ENCODE data around the gene MXRA5.

The MXRA5 gene

DNA sequence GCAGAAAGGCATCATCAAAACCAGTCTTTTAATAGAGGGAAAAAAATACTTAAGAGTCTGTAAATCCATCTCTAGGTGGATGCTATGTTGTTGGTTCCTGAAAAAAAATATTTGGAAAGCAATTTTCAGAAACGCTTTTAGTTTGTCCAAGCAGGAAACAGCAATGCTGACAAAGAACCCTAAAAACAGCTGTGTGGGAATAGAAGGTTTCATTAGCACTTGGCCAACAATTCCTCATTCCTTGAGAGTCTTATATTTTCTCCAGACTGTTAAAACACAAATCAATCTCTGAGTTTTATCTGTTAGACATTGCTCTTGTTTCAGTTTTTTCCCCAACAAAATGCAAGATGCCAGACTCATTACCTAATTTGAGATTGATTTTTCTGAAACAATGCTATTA lies 6.4 kb downstream of the MXRA5 start:
- no peaks in the 10 kb centered on the region for H3K4me1 ChIP-seq (ENCODE audit: control insufficient read depth in 2 of 2, insufficient read depth in 2 of 2, low read length in 2 of 2)
- no peak overlapping the region for H3K27ac ChIP-seq (ENCODE audit: low read depth in 2 of 2, low read length in 2 of 2)
- H3K9ac ChIP-seq (ENCODE audit: low read depth in 1 of 2, low read length in 2 of 2): no peak overlapping the region
- H3K9me3 ChIP-seq (ENCODE audit: control insufficient read depth in 2 of 2, low read length in 2 of 2): no peaks in the 10 kb centered on the region
- H3K36me3 ChIP-seq (ENCODE audit: control insufficient read depth in 2 of 2, insufficient read depth in 2 of 2, low read length in 2 of 2): no peaks in the 10 kb centered on the region
- no peaks in the 10 kb centered on the region for H3K27me3 ChIP-seq (ENCODE audit: control insufficient read depth in 2 of 2, insufficient read depth in 2 of 2, low read length in 2 of 2)
- no peak overlapping the region for H3K4me3 ChIP-seq (ENCODE audit: low read length in 2 of 2)

DNA sequence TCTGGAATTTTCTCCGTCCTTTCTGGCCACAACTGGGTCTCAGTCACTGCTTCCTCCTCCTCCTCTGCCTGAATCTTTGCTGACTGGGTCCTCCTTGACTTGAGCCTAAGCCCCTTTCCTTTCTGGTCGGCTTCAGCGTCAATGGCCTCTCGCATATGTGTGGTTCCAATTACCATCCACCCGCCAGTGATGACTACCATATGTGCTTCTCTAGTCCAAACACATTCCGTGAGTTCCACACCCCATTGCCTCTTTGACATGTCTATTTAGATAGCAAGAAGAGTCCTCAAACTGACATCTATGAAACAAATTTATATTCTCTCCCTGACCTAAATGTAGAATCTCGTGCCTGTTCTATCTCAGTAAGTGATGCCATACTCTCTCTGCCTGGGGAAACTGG lies 19.8 kb downstream of the MXRA5 start:
- H3K4me3 ChIP-seq (ENCODE audit: low read length in 2 of 2): no peak overlapping the region
- no peaks in the 10 kb centered on the region for H3K36me3 ChIP-seq (ENCODE audit: control insufficient read depth in 2 of 2, insufficient read depth in 2 of 2, low read length in 2 of 2)
- H3K4me1 ChIP-seq (ENCODE audit: control insufficient read depth in 2 of 2, insufficient read depth in 2 of 2, low read length in 2 of 2): no peaks in the 10 kb centered on the region
- no peaks in the 10 kb centered on the region for H3K9me3 ChIP-seq (ENCODE audit: control insufficient read depth in 2 of 2, low read length in 2 of 2)
- no peaks in the 10 kb centered on the region for H3K27me3 ChIP-seq (ENCODE audit: control insufficient read depth in 2 of 2, insufficient read depth in 2 of 2, low read length in 2 of 2)
- no peak overlapping the region for H3K27ac ChIP-seq (ENCODE audit: low read depth in 2 of 2, low read length in 2 of 2)
- H3K9ac ChIP-seq (ENCODE audit: low read depth in 1 of 2, low read length in 2 of 2): no peak overlapping the region

DNA sequence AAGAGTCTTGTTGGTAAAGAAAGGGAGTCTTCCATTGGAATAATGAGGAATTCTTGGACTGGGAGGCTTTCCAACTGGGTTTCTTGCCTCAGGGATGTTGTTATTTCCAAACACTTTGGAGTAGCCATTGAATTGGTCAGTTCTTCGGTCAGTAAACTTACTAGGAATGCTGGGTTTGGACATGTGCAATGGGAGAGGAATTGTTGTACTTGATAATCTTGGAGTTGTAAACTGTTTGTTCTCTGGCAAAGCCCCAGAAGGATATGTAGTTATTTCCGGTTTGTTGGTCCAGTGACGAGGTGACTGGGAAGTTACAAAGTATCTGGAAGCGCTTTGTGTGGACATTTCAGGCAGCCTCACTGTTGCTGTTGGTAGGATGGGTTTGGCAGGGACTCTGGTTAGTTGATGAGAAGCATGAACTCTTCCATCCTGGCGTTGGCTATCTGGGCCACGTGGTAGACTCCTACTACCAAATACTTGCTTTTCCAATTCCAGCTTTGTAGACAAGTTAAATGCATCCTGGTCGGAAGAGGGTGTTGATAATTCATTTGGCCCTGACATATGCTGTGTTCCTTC lies 25.9 kb downstream of the MXRA5 start:
- H3K36me3 ChIP-seq (ENCODE audit: control insufficient read depth in 2 of 2, insufficient read depth in 2 of 2, low read length in 2 of 2): no peaks in the 10 kb centered on the region
- H3K27ac ChIP-seq (ENCODE audit: low read depth in 2 of 2, low read length in 2 of 2): no peak overlapping the region
- H3K27me3 ChIP-seq (ENCODE audit: control insufficient read depth in 2 of 2, insufficient read depth in 2 of 2, low read length in 2 of 2): no peaks in the 10 kb centered on the region
- H3K9me3 ChIP-seq (ENCODE audit: control insufficient read depth in 2 of 2, low read length in 2 of 2): no peaks in the 10 kb centered on the region
- no peak overlapping the region for H3K9ac ChIP-seq (ENCODE audit: low read depth in 1 of 2, low read length in 2 of 2)
- no peaks in the 10 kb centered on the region for H3K4me1 ChIP-seq (ENCODE audit: control insufficient read depth in 2 of 2, insufficient read depth in 2 of 2, low read length in 2 of 2)
- no peak overlapping the region for H3K4me3 ChIP-seq (ENCODE audit: low read length in 2 of 2)

DNA sequence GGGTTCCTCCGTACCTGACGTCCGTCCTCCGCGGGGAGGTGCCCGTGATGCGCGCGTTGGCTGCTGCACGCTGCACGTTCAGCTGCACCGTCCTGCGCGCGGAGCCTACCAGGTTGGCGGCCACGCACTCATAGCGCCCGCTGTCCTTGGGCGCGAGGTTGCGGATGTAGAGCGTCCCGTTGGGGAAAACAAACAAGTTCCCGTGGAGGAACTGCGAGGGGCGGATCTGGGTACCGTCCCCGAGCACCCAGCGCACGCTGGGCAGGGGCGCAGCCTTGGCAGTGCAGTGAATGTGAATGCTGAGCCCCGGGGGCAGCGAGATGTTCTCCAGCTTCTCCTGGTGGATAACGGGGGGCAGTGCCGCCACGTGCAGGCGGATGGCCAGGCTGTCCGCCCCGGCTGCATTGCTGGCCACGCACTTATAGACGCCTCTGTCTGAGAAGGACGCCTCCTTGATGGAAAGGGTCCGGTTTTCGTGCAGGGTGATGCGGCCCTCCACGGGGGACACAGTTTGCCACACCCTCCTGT lies 29.2 kb downstream of the MXRA5 start:
- Histone ChIP-seq H3K9ac (ENCODE audit: low read depth in 1 of 2, low read length in 2 of 2) (no peak overlapping the region), H3K9me3 (ENCODE audit: control insufficient read depth in 2 of 2, low read length in 2 of 2) (no peaks in the 10 kb centered on the region), H3K27ac (ENCODE audit: low read depth in 2 of 2, low read length in 2 of 2) (no peak overlapping the region), H3K4me3 (ENCODE audit: low read length in 2 of 2) (no peak overlapping the region), H3K4me1 (ENCODE audit: control insufficient read depth in 2 of 2, insufficient read depth in 2 of 2, low read length in 2 of 2) (no peaks in the 10 kb centered on the region), H3K36me3 (ENCODE audit: control insufficient read depth in 2 of 2, insufficient read depth in 2 of 2, low read length in 2 of 2) (no peaks in the 10 kb centered on the region), H3K27me3 (ENCODE audit: control insufficient read depth in 2 of 2, insufficient read depth in 2 of 2, low read length in 2 of 2) (no peaks in the 10 kb centered on the region)

DNA sequence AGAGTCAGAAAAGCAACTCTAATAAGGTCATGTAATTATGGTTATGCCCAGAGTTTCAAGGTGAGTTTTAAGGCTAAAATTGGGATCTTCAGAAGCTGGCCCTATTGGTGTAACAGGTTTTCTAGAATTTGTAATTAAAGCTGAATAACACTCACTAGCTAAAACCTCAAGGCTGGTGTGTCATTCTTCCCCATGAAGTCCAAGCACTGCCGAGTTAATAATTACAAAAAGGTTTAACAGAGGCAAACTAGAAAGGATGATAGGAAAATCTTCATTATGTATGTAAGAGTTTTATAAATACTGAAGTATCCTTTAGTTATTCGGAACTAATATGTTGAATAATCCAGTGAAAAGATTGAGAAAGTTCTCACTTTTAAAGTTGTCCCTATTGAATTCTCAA lies 34.3 kb downstream of the MXRA5 start:
- H3K36me3 ChIP-seq (ENCODE audit: control insufficient read depth in 2 of 2, insufficient read depth in 2 of 2, low read length in 2 of 2): no peaks in the 10 kb centered on the region
- no peak overlapping the region for H3K9ac ChIP-seq (ENCODE audit: low read depth in 1 of 2, low read length in 2 of 2)
- no peaks in the 10 kb centered on the region for H3K9me3 ChIP-seq (ENCODE audit: control insufficient read depth in 2 of 2, low read length in 2 of 2)
- H3K27ac ChIP-seq (ENCODE audit: low read depth in 2 of 2, low read length in 2 of 2): no peak overlapping the region
- no peaks in the 10 kb centered on the region for H3K4me1 ChIP-seq (ENCODE audit: control insufficient read depth in 2 of 2, insufficient read depth in 2 of 2, low read length in 2 of 2)
- H3K27me3 ChIP-seq (ENCODE audit: control insufficient read depth in 2 of 2, insufficient read depth in 2 of 2, low read length in 2 of 2): no peaks in the 10 kb centered on the region
- H3K4me3 ChIP-seq (ENCODE audit: low read length in 2 of 2): no peak overlapping the region

DNA sequence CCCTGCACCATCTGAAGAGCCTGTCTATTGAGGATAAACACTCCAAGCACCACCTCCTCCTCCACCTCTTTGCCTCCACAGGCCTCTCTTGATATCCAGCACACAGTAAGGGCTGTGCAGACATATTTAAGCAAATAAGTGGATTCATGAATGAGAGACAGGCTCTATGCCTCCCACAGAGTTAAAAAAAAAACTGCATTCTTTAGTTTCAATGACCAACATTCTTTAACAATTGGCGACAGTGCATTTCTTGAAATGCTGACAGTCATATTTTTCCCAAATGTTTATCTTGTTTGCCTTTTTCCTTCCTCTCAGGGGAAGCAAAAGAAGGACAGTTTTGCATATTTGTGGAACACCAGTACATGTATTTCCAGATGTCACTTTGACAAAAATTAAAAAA lies 38.6 kb downstream of the MXRA5 start:
- no peaks in the 10 kb centered on the region for H3K27me3 ChIP-seq (ENCODE audit: control insufficient read depth in 2 of 2, insufficient read depth in 2 of 2, low read length in 2 of 2)
- no peak overlapping the region for H3K27ac ChIP-seq (ENCODE audit: low read depth in 2 of 2, low read length in 2 of 2)
- H3K4me1 ChIP-seq (ENCODE audit: control insufficient read depth in 2 of 2, insufficient read depth in 2 of 2, low read length in 2 of 2): no peaks in the 10 kb centered on the region
- no peaks in the 10 kb centered on the region for H3K9me3 ChIP-seq (ENCODE audit: control insufficient read depth in 2 of 2, low read length in 2 of 2)
- no peaks in the 10 kb centered on the region for H3K36me3 ChIP-seq (ENCODE audit: control insufficient read depth in 2 of 2, insufficient read depth in 2 of 2, low read length in 2 of 2)
- no peak overlapping the region for H3K9ac ChIP-seq (ENCODE audit: low read depth in 1 of 2, low read length in 2 of 2)
- H3K4me3 ChIP-seq (ENCODE audit: low read length in 2 of 2): no peak overlapping the region

DNA sequence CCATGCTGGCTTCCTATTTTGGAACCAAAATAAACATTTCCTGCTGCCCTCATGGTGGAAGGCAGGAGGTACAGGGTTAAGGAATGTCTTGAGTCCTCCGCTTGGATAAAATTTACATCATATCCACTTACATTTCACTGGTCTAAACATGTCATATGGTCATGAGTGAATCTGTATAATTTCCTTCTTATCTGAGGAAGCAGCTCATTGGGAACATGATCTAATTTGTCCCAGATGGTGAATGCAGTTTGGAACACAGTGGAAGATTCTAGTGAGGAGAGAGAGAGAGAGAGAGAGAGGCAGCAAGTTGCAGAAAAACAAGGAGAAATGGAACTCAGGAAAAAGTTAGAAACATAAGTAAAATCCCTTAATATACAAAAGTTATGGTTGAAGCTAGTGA lies 46.8 kb downstream of the MXRA5 start:
- Histone ChIP-seq H3K27ac (ENCODE audit: low read depth in 2 of 2, low read length in 2 of 2) (no peak overlapping the region), H3K4me3 (ENCODE audit: low read length in 2 of 2) (no peak overlapping the region), H3K9ac (ENCODE audit: low read depth in 1 of 2, low read length in 2 of 2) (no peak overlapping the region), H3K9me3 (ENCODE audit: control insufficient read depth in 2 of 2, low read length in 2 of 2) (no peaks in the 10 kb centered on the region), H3K36me3 (ENCODE audit: control insufficient read depth in 2 of 2, insufficient read depth in 2 of 2, low read length in 2 of 2) (no peaks in the 10 kb centered on the region), H3K4me1 (ENCODE audit: control insufficient read depth in 2 of 2, insufficient read depth in 2 of 2, low read length in 2 of 2) (no peaks in the 10 kb centered on the region), H3K27me3 (ENCODE audit: control insufficient read depth in 2 of 2, insufficient read depth in 2 of 2, low read length in 2 of 2) (no peaks in the 10 kb centered on the region)

DNA sequence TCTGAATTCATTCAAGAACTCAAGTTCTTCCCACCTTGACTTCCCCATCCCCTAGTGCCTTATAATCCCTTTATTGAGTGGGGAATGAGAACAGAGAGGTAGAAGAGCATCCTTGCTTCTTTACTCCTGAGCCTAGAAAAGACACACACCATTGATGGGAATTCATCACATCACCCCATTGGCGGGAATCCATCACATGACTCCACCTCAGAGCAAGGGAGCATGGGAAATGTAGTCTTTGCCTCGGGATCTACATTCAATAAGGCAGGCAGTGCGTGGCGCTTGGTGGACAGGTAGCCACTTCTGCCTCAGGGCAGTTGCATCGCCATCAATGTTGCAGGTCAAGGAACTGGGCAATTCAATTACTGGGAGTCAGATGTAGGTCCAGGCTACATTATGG lies 50.7 kb downstream of the MXRA5 start:
- H3K9ac ChIP-seq (ENCODE audit: low read depth in 1 of 2, low read length in 2 of 2): no peak overlapping the region
- H3K27ac ChIP-seq (ENCODE audit: low read depth in 2 of 2, low read length in 2 of 2): no peak overlapping the region
- no peaks in the 10 kb centered on the region for H3K9me3 ChIP-seq (ENCODE audit: control insufficient read depth in 2 of 2, low read length in 2 of 2)
- no peaks in the 10 kb centered on the region for H3K4me1 ChIP-seq (ENCODE audit: control insufficient read depth in 2 of 2, insufficient read depth in 2 of 2, low read length in 2 of 2)
- H3K4me3 ChIP-seq (ENCODE audit: low read length in 2 of 2): no peak overlapping the region
- H3K36me3 ChIP-seq (ENCODE audit: control insufficient read depth in 2 of 2, insufficient read depth in 2 of 2, low read length in 2 of 2): no peaks in the 10 kb centered on the region
- H3K27me3 ChIP-seq (ENCODE audit: control insufficient read depth in 2 of 2, insufficient read depth in 2 of 2, low read length in 2 of 2): no peaks in the 10 kb centered on the region

DNA sequence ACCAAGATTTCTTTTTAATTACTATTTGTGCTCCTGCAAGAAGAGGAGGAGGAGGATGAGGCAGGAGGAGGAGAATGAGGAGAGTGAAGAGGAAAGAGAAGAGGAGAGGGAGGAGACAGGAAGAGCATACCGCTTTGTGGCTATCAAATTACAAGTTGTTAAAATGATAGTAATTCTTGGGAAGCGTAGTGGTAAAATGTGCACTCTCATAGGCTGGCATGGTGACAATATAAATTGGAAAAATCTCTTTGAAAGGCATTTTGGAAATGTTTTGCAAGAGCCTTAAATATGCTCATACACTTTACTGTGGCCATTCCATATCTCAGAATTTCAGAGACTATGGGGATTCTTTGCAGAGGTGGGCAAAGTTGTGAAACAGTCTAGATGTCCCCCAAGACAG lies 53.2 kb downstream of the MXRA5 start:
- Histone ChIP-seq H3K27ac (ENCODE audit: low read depth in 2 of 2, low read length in 2 of 2) (no peak overlapping the region), H3K9me3 (ENCODE audit: control insufficient read depth in 2 of 2, low read length in 2 of 2) (no peaks in the 10 kb centered on the region), H3K27me3 (ENCODE audit: control insufficient read depth in 2 of 2, insufficient read depth in 2 of 2, low read length in 2 of 2) (no peaks in the 10 kb centered on the region), H3K4me3 (ENCODE audit: low read length in 2 of 2) (no peak overlapping the region), H3K9ac (ENCODE audit: low read depth in 1 of 2, low read length in 2 of 2) (no peak overlapping the region), H3K4me1 (ENCODE audit: control insufficient read depth in 2 of 2, insufficient read depth in 2 of 2, low read length in 2 of 2) (no peaks in the 10 kb centered on the region), H3K36me3 (ENCODE audit: control insufficient read depth in 2 of 2, insufficient read depth in 2 of 2, low read length in 2 of 2) (no peaks in the 10 kb centered on the region)

DNA sequence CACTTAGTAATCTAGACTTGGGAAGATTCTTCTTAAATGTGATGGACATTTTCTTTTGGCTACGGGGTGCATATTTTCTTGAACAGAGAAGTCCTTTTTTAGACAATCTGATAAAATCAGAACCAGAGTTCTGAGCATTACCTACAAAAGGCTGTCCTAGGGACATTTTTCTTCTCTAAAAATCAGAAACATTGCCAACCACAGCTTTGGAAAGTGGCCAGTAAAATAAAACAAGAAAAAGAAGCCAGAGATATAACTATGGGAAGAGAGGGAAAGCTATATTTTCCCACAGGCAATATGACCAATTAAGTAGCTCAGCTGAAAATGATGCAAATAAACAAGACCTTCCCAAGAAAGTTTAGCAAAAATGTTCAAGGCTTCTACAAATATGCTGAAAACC lies 55.9 kb downstream of the MXRA5 start:
- H3K4me3 ChIP-seq (ENCODE audit: low read length in 2 of 2): no peak overlapping the region
- H3K36me3 ChIP-seq (ENCODE audit: control insufficient read depth in 2 of 2, insufficient read depth in 2 of 2, low read length in 2 of 2): no peaks in the 10 kb centered on the region
- no peak overlapping the region for H3K9ac ChIP-seq (ENCODE audit: low read depth in 1 of 2, low read length in 2 of 2)
- no peak overlapping the region for H3K27ac ChIP-seq (ENCODE audit: low read depth in 2 of 2, low read length in 2 of 2)
- no peaks in the 10 kb centered on the region for H3K27me3 ChIP-seq (ENCODE audit: control insufficient read depth in 2 of 2, insufficient read depth in 2 of 2, low read length in 2 of 2)
- H3K4me1 ChIP-seq (ENCODE audit: control insufficient read depth in 2 of 2, insufficient read depth in 2 of 2, low read length in 2 of 2): no peaks in the 10 kb centered on the region
- H3K9me3 ChIP-seq (ENCODE audit: control insufficient read depth in 2 of 2, low read length in 2 of 2): no peaks in the 10 kb centered on the region

Measured in mucosa of rectum (tissue), 2 donors.